HG03108 (cell line): ENCODE results near the gene MTHFSD.

ENCODE experiments used
- ATAC-seq: cut with Tn5 transposase; IDR thresholded peaks from one replicate; pipeline ENCODE4 v1.9.1; 2021; ENCODE audit warnings: moderate library complexity; ENCODE audit not compliant: unreplicated experiment

MTHFSD gene

DNA sequence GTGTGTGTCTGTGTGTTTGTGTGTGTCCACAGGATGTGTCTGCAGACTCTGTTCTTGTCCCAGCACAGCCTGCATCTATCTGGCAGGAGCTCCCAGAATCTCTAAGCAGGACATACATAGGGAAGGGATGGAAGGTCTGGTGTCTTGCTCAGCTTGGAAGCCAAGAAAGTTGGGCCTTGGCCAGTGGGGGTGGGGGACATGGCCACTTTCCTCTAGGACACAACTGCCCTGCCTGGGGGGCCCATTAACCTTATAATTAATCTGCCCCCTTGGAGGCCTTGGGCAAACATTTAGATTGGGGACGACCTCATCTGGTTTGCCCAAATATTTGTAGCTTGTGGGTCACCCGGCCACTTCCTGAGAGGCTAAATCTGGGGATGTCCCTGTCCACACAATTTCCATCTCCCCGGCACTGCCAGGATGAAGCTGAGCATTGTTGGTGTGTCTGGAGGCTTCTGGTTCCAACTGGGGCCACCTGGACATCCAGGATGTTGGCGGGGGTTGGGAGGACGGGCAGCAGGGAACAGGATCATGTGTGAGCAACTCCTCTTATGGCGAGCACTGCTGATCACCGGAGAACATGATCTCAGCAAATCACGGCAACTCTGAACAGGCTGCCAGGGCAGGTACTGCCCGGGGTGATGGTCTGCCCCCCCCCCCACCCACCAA lies 61.9 kb downstream of the MTHFSD start:
- ATAC-seq: no peak

DNA sequence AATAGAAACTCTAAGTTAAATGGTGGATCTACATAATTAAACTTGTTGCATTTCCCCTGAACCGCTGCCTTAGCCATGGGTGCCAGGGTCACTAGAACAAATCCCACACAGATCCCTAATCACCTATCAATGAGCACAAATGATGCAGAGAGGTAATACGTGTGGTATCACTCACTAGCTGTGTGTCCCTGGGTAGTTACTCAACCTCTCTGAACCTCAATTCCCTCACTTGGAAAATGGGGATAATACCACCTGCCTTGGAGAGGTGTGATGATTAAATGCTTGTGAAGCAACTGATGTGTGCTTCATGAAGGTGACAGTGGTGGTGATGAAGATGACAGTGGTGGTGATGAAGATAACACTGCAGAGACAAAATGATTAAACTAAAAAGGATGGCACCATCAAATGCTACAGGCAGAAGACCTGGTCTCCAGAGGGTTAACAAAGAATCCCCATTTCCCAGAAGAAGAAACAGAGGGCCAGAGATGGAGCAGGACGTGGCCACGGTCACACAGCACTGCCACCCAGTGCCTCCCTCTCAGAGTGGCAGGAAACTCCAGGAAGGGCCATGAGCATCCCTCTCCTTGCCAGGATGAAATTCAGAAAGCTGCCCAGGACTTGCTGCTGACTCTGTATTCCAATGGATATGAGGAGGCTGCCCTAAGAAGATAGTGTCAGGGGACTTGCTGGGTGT lies 62.6 kb downstream of the MTHFSD start:
- ATAC-seq: no peak

DNA sequence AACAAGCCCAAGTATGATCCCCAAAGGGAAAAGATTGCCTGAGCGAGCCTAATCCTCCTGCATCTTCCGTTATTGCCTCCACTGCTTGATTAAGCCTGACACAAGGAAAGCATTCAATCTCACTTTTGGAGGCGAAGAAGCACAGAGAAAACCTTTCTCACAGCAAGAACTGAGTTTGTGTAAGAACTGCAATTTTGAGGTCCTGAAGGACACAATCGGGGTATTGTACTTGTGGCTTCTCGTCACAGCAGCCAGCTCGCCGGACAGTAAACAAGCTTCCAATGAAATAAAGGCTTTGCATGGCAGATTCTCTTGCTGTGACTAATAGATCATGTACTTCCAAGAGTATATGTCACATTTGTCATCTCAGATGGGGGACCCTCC lies 63.4 kb downstream of the MTHFSD start:
- ATAC-seq: no peak

DNA sequence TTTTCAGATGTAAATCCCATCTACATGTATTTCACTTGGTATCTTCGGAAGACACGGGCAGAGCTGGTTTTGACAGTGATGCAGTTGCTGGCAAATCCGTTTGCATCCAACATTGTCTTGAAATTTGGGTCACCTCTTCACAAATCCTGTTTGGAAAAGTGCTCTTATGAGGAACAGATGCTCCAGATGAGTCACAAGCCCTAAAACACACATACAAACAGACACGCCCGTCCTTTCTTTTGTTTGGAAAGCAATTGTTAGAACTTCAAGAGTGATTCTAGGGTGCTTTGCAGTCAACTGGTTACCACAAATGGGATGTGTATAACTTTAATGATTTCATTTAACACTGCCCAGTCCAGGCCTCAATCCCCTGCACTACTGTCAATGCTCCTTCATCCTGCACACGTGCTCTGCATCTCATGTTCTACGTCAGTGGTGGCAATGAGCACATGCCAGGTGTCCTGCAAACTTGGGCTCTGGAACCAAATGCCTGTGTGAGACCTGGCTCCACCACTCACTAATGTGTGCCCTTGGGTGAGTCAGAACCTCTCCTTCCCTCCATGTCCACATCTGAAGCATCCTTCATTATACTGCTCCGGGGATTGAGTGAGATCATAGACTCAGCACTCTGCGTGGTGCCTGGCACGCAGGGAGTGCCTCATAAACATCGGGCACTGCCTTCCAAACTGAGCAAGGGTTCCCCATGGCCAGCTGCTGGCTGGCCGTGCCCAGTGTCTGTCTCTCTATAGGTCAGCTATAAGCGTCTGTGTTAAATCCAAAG lies 64.0 kb downstream of the MTHFSD start:
- no peak for ATAC-seq

DNA sequence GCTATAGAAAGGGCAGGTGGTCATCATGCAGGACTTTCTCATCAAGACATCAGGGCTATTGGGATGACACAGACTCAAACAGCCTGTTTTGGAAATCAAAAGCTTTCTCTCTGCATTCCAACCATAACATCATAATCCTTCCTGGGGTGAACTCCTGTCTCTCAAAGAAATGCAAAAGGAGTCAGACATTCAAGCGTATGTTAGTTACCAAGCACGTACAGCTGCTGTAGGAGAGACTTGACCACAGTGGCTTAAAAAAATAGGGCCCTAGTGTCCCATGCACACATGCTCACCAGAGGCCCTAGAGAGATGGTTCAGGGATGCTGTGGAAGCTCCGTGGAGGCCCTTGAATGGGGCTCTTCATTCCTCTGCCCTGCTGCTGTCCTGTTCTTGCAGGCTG lies 69.3 kb downstream of the MTHFSD start:
- ATAC-seq: no peak

DNA sequence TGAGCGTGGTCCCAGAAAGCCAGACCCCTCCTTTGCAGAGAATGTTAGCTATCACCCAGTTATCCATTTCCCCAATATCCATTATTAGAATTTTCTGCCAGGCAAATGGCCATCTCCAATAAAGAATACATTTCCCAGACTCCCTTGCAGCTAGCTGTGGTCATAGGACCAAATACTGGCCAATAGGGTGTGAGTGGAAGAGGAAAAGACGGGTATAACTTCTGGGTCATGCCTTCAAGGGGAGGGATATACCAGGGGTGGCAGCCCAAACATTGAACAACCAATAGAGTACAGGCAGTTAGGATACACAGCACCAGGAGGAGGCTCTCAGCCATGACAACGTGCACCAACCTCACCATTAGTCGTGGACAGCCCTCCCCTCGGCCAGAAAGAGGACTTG lies 70.8 kb downstream of the MTHFSD start:
- no peak for ATAC-seq

DNA sequence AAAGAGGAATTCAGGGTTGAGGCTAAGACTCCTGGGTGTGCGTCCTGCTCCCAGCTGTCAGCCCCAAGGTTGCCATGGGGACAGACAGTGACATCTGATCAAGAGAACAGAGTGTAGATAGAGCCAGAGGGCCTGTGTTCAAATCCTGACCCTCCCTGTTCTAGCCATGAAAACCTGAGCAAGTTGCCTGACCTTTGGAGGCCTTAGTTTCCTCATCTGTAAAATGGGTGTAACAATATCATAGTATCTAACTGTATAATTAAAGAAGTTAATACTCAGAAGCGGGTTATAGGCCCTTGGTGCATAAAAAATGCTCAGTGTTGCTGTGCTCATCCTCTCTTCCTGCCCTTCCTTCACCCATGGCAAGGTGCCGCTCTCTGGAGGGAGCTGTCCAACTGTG lies 73.4 kb downstream of the MTHFSD start:
- ATAC-seq: no peak

DNA sequence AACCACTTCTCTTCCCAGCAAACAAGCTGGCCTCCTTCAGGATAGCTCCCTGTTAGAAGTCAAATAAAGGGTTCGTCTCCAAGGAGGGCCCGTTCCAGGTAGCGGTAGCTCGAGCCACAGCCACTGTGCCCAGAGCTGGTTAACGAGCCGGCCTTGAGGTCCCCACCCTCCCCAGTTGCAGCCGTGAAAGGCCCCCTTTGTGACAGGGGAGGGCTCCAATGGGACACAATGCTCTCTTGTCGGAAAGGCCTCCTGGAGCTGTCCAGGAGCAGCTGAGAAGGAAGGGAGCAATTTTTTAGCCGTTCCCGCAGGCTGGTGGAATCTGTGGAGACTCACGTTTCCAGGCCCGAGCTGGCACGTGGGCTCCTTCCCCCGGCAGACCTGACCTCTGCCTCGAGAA lies 74.6 kb downstream of the MTHFSD start:
- ATAC-seq: no peak
